Activated naive CD8-positive, alpha-beta T cell treated with anti-CD3 and anti-CD28 coated beads, Interleukin-2, amount 50 U/mL, for 24 hours (primary cell): ENCODE data around the gene VSX2.
A peak's percentile ranks its signal among the peaks of the same experiment; 100 is the strongest.

ENCODE experiments used
- ATAC-seq: fragments of 150-1000 bp; cut with Tn5 transposase; one replicate; pipeline ENCODE4 v1.10.0; 2021
- DNase-seq: peaks from one replicate; pipeline ENCODE4 v3.0.0; 2021
- H3K27ac Mint-ChIP-seq: one replicate; pipeline ENCODE4 v1.8.0; 2021; ENCODE audit warnings: mild to moderate bottlenecking, mixed read lengths
- H3K27me3 Mint-ChIP-seq: one replicate; pipeline ENCODE4 v1.8.0; 2021; ENCODE audit warnings: mixed read lengths
- H3K36me3 Mint-ChIP-seq: one replicate; pipeline ENCODE4 v1.8.0; 2021; ENCODE audit warnings: low read depth, mixed read lengths
- H3K4me1 Mint-ChIP-seq: one replicate; pipeline ENCODE4 v1.8.0; 2021; ENCODE audit warnings: mixed read lengths
- H3K4me3 Mint-ChIP-seq: one replicate; pipeline ENCODE4 v1.8.0; 2021; ENCODE audit warnings: mild to moderate bottlenecking, moderate library complexity, mixed read lengths
- H3K9me3 Mint-ChIP-seq: one replicate; pipeline ENCODE4 v1.8.0; 2021; ENCODE audit warnings: mixed read lengths

VSX2 gene

DNA sequence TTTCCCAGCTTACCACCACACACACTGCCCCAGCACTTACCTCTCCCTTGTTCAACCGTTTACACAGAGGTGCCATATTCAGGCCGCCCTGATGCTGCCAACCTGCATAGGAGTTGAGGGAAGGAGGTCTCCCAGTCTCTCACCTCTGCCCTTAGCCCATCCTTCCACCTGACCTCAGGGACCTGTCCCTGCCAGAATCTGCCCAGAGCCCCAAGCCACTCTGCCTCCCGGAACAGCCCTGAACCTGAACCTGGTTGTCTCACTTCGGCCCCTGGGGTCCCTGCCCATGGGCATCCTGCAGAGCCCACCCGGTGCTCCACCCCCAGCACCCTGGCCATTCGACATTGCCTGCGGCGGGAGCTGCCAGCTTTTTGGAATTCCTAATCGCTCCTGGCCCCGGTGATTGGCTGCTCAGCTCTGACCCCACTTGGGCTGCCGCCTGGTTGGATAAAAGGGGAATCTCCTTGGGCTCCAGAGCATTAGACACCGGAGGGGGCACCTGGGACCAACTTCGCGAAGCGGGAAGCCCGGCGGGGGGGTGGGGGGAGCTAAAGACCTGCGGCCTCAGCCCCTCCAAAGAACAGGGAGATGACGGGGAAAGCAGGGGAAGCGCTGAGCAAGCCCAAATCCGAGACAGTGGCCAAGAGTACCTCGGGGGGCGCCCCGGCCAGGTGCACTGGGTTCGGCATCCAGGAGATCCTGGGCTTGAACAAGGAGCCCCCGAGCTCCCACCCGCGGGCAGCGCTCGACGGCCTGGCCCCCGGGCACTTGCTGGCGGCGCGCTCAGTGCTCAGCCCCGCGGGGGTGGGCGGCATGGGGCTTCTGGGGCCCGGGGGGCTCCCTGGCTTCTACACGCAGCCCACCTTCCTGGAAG, at the start of gene VSX2:
Gene VSX2 (plus strand): TSS at position 476 of the 874 bp plus-strand sequence. CDS start 113 bp downstream, at position 589.
- DNase-seq (no peak), ATAC-seq (no peak)
- Mint-ChIP-seq H3K9me3 (no peaks in the 10 kb centered on the region), H3K27me3 (peaks cover 72% of the 10 kb centered on the region), H3K36me3 (no peaks in the 10 kb centered on the region), H3K4me1 (peaks cover 18% of the 10 kb centered on the region), H3K27ac (no peak within 1 kb of the TSS), H3K4me3 (peak within 1 kb of the TSS; percentile 38)

GRCh38 chr14:74190927-74191575, 48.2 kb upstream of the VSX2 start:
- H3K9me3 Mint-ChIP-seq: no peaks in the 10 kb centered on the region
- no peaks in the 10 kb centered on the region for H3K27me3 Mint-ChIP-seq
- no peak overlapping the region for H3K27ac Mint-ChIP-seq
- no peak overlapping the region for H3K4me3 Mint-ChIP-seq
- no peak for DNase-seq
- no peaks in the 10 kb centered on the region for H3K36me3 Mint-ChIP-seq
- ATAC-seq: no peak
- H3K4me1 Mint-ChIP-seq: no peaks in the 10 kb centered on the region

DNA sequence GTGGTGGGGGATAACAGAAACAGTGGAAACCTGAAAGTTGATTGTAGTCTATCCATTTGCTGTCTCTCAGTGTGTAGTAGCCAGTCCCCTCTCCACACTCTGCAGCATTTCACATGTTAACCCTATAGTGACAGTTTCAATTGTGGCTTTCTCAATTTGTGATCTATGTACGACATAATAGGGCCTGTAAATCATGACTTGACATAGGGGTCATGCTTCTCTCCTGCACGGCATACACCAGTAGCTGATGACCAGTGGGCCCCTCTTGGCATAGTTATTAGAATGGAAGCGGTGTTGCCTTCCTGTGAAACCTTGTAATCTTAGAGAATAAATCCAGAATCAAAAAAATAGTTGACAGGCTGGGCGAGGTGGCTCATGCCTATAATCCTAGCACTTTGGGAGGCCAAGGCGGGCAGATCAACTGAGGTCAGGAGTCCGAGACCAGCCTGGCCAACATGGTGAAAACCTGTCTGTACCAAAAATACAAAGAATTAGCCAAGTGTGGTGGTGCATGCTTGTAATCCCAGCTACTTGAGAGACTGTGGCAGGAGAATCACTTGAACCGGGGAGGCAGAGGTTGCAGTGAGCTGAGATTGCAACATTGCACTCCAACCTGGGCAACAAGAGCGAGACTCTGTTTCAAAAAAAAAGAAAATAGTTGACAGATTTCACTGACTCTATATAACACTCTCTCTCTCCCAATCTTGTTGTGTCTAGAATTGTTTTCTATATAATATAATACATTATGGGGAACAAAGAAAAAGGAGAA, 44.6 kb upstream of the VSX2 start:
- H3K36me3 Mint-ChIP-seq: no peaks in the 10 kb centered on the region
- H3K27me3 Mint-ChIP-seq: no peaks in the 10 kb centered on the region
- no peaks in the 10 kb centered on the region for H3K9me3 Mint-ChIP-seq
- ATAC-seq (no peak), DNase-seq (no peak)
- peaks cover 3% of the 10 kb centered on the region for H3K4me1 Mint-ChIP-seq
- no peak overlapping the region for H3K4me3 Mint-ChIP-seq
- no peak overlapping the region for H3K27ac Mint-ChIP-seq

DNA sequence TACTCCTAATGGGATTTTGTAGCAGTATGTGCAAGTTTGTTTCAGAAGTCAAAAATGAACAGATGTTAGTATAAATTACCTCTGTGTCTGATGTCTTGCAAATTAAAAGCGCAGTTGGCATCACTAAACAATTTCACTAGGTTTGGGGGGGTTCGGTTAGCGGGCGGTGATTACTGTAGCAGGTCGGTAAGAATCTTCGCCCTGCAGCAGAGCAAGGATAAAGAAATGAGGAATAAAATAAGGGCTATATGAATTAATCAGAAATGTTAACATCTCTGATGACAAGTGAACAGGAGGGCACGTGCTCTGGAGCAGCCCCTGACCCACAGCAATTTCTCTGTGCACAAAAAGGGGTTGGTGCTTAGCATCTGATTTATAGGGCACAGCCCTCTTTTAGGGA, 43.6 kb upstream of the VSX2 start:
- H3K9me3 Mint-ChIP-seq: no peaks in the 10 kb centered on the region
- no peak overlapping the region for H3K27ac Mint-ChIP-seq
- no peaks in the 10 kb centered on the region for H3K36me3 Mint-ChIP-seq
- DNase-seq (no peak), ATAC-seq (no peak)
- H3K4me1 Mint-ChIP-seq: peaks cover 3% of the 10 kb centered on the region
- H3K27me3 Mint-ChIP-seq: no peaks in the 10 kb centered on the region
- H3K4me3 Mint-ChIP-seq: no peak overlapping the region

- H3K9me3 Mint-ChIP-seq: no peaks in the 10 kb centered on the region
- no peak overlapping the region for H3K4me3 Mint-ChIP-seq
- no peak overlapping the region for H3K27ac Mint-ChIP-seq
- ATAC-seq: no peak
- no peak for DNase-seq
- no peaks in the 10 kb centered on the region for H3K27me3 Mint-ChIP-seq
- peaks cover 3% of the 10 kb centered on the region for H3K4me1 Mint-ChIP-seq
- H3K36me3 Mint-ChIP-seq: no peaks in the 10 kb centered on the region
These were observed 40.6 kb upstream of the VSX2 start for GRCh38 chr14:74198441-74199234.

GRCh38 chr14:74202113-74202512, 37.1 kb upstream of the VSX2 start:
- DNase-seq: no peak
- no peak for ATAC-seq
- no peaks in the 10 kb centered on the region for H3K36me3 Mint-ChIP-seq
- no peak overlapping the region for H3K4me3 Mint-ChIP-seq
- no peaks in the 10 kb centered on the region for H3K27me3 Mint-ChIP-seq
- H3K9me3 Mint-ChIP-seq: no peaks in the 10 kb centered on the region
- H3K4me1 Mint-ChIP-seq: peaks cover 3% of the 10 kb centered on the region
- H3K27ac Mint-ChIP-seq: no peak overlapping the region

DNA sequence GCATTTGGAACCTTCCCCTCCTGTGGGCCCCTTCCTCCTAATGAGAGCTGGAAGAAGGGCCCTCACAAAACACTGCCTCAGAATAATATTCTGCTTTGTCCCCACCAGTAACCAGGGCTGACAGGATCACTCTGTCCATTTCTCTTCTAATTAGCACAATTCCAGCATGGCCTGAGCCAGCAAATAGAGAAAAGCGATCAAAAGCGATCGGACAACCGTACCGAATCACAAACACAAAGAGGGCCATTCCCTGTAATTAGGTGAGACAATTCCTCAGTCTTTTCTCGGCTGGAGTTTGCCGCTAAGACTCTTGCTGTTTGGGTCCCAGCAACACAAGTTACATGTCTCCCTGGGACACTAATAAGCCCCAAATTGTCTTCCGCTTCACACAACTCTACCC, 35.6 kb upstream of the VSX2 start:
- H3K9me3 Mint-ChIP-seq: no peaks in the 10 kb centered on the region
- no peak overlapping the region for H3K27ac Mint-ChIP-seq
- peaks cover under 1% of the 10 kb centered on the region for H3K27me3 Mint-ChIP-seq
- no peak overlapping the region for H3K4me3 Mint-ChIP-seq
- ATAC-seq (no peak), DNase-seq (no peak)
- H3K4me1 Mint-ChIP-seq: peaks cover 3% of the 10 kb centered on the region
- H3K36me3 Mint-ChIP-seq: no peaks in the 10 kb centered on the region

DNA sequence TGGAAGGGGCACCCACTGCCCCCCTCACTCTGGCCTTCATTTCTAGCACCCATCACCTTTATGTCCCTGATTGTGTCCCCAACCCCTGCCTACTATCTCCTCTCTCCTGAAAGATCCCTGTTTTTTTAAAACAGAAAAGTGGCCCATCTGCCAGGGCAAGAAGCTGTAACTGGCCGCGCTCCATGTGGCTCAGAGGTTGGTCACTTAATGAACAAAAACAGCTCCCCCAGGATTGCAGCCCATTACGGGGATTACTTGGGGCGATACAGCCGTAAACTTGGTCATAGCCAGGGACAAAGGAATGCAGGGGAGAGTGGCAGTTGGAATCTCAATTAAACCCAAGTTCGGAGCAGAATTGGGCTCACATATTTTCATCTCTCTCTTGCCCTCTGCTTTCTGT, 34.8 kb upstream of the VSX2 start:
- no peaks in the 10 kb centered on the region for H3K4me1 Mint-ChIP-seq
- DNase-seq: no peak
- H3K4me3 Mint-ChIP-seq: no peak overlapping the region
- ATAC-seq: no peak
- H3K27me3 Mint-ChIP-seq: peaks cover 3% of the 10 kb centered on the region
- no peaks in the 10 kb centered on the region for H3K9me3 Mint-ChIP-seq
- no peak overlapping the region for H3K27ac Mint-ChIP-seq
- H3K36me3 Mint-ChIP-seq: no peaks in the 10 kb centered on the region

GRCh38 chr14:74205882-74206281, 33.4 kb upstream of the VSX2 start:
- ATAC-seq: no peak
- no peaks in the 10 kb centered on the region for H3K36me3 Mint-ChIP-seq
- no peak overlapping the region for H3K27ac Mint-ChIP-seq
- no peaks in the 10 kb centered on the region for H3K9me3 Mint-ChIP-seq
- H3K4me3 Mint-ChIP-seq: no peak overlapping the region
- H3K27me3 Mint-ChIP-seq: peaks cover 3% of the 10 kb centered on the region
- DNase-seq: no peak
- H3K4me1 Mint-ChIP-seq: no peaks in the 10 kb centered on the region

- no peak for DNase-seq
- ATAC-seq: no peak
- Mint-ChIP-seq H3K27ac (no peak overlapping the region), H3K27me3 (peaks cover 6% of the 10 kb centered on the region), H3K9me3 (no peaks in the 10 kb centered on the region), H3K4me1 (no peaks in the 10 kb centered on the region), H3K4me3 (no peak overlapping the region), H3K36me3 (no peaks in the 10 kb centered on the region)
These were observed 31.3 kb upstream of the VSX2 start for GRCh38 chr14:74207943-74208342.

DNA sequence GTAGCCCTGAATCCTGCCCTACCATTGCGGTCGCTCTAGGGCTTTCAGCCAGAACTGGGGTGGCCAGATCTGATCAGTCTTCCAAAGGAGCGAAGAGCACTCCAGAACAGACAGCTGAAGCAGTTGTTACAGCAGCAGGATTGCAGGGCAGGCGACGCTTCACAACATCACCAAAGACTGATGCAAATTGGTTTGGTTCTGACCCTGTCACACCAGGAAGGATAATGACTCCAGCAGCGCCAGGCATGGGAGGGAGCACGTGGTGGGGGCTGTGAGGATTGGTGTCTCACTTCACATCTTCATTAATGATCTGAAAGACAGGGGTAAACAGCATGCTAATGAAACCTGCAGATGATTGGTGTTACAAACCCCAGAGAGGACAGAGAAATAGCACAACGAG, 30.6 kb upstream of the VSX2 start:
- Mint-ChIP-seq H3K27me3 (peaks cover 6% of the 10 kb centered on the region), H3K4me1 (no peaks in the 10 kb centered on the region), H3K9me3 (no peaks in the 10 kb centered on the region), H3K4me3 (no peak overlapping the region), H3K36me3 (no peaks in the 10 kb centered on the region), H3K27ac (no peak overlapping the region)
- no peak for ATAC-seq
- DNase-seq: no peak

DNA sequence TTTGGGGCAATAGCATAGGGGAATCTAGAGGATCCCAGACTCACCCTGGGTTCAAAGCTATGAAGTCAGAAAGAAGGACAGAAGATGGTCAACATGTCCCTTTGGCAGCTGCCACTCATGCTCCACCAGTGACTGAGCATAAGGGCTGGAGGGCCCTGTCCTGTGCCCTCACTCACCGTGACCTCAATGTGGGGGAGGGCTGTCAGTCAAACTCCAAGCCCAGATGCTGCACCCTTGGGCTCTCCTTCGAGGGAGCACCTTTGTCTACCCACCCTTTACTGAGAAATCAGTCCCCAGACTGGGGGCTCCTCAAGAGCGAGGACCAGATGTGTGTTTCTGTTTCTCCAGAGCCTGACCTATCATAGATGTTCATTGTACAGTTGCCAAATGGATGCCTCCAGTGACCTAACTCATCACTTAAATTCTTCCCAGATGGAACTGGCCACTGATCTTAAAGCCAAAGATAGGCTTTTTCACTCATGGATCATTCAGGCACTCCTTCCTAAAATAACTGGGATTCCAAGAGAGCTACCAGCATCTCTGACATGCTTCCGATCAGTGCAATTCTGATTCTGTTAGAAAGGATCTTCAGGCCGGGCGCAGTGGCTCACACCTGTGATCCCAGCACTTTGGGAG, 27.2 kb upstream of the VSX2 start:
- no peak for ATAC-seq
- Mint-ChIP-seq H3K27me3 (peaks cover 14% of the 10 kb centered on the region), H3K9me3 (no peaks in the 10 kb centered on the region), H3K27ac (no peak overlapping the region), H3K4me1 (no peaks in the 10 kb centered on the region), H3K4me3 (no peak overlapping the region), H3K36me3 (no peaks in the 10 kb centered on the region)
- DNase-seq: no peak

GRCh38 chr14:74213907-74214803, 25.1 kb upstream of the VSX2 start:
- Mint-ChIP-seq H3K27ac (no peak overlapping the region), H3K9me3 (no peaks in the 10 kb centered on the region), H3K27me3 (peaks cover 23% of the 10 kb centered on the region), H3K4me1 (peaks cover 3% of the 10 kb centered on the region), H3K4me3 (no peak overlapping the region), H3K36me3 (no peaks in the 10 kb centered on the region)
- ATAC-seq: no peak
- no peak for DNase-seq
